SK-N-SH treated with all-trans-retinoic acid at 6 μM for 48 hours (cell line): Measurements from ENCODE around the gene MEIS1.

Source experiments
- ARNTL ChIP-seq: fragments of 450-650 bp; formaldehyde crosslinking; IDR thresholded peaks from 2 replicates; pipeline ENCODE4 v1.5.0; 2020; ENCODE audit warnings: low read depth, mild to moderate bottlenecking, moderate library complexity, borderline replicate concordance
- ESRRG ChIP-seq: fragments of 250-450 bp; sonication (Bioruptor Pico); IDR thresholded peaks from 2 replicates; pipeline ENCODE4 v1.6.1; 2021; ENCODE audit warnings: mild to moderate bottlenecking
- GLIS3 ChIP-seq: fragments of 250-450 bp; sonication (Bioruptor Pico); IDR thresholded peaks from 2 replicates; pipeline ENCODE4 v1.5.0; 2020; ENCODE audit warnings: mild to moderate bottlenecking, moderate library complexity
- ISL1 ChIP-seq: fragments of 250-450 bp; sonication (Bioruptor Pico); IDR thresholded peaks from 2 replicates; pipeline ENCODE4 v2.1.2; 2022; ENCODE audit warnings: mild to moderate bottlenecking, moderate library complexity
- RARB ChIP-seq: fragments of 250-450 bp; sonication (Bioruptor Pico); IDR thresholded peaks from 2 replicates; pipeline ENCODE4 v1.8.0; 2021; ENCODE audit warnings: mild to moderate bottlenecking, moderate library complexity
- TOX ChIP-seq: fragments of 250-450 bp; sonication (Bioruptor Pico); IDR thresholded peaks from 2 replicates; pipeline ENCODE4 v1.8.0; 2021; ENCODE audit warnings: mild to moderate bottlenecking, moderate library complexity, borderline replicate concordance
- ZFP30 ChIP-seq: fragments of 450-650 bp; formaldehyde crosslinking; IDR thresholded peaks from 2 replicates; pipeline ENCODE4 v1.5.0; 2022; ENCODE audit warnings: mild to moderate bottlenecking, moderate library complexity
- TF ChIP-seq, protein P1 (sequence below): fragments of 250-450 bp; sonication (Bioruptor Pico); IDR thresholded peaks from 2 replicates; pipeline ENCODE4 v1.5.1; 2021; ENCODE audit warnings: mild to moderate bottlenecking, moderate library complexity
- TF ChIP-seq, protein P2 (sequence below): fragments of 250-450 bp; sonication (Bioruptor Pico); IDR thresholded peaks from 2 replicates; pipeline ENCODE4 v1.8.0; 2021; ENCODE audit warnings: low read depth, mild to moderate bottlenecking, moderate library complexity, borderline replicate concordance
- TF ChIP-seq, protein P3 (sequence below): fragments of 250-450 bp; sonication (Bioruptor Pico); IDR thresholded peaks from 2 replicates; pipeline ENCODE4 v1.8.0; 2020; ENCODE audit warnings: mild to moderate bottlenecking, moderate library complexity, borderline replicate concordance
- TF ChIP-seq, protein P4 (sequence below): fragments of 250-450 bp; sonication (Bioruptor Pico); IDR thresholded peaks from 2 replicates; pipeline ENCODE4 v1.5.0; 2020; ENCODE audit warnings: mild to moderate bottlenecking, moderate library complexity

DNA sequence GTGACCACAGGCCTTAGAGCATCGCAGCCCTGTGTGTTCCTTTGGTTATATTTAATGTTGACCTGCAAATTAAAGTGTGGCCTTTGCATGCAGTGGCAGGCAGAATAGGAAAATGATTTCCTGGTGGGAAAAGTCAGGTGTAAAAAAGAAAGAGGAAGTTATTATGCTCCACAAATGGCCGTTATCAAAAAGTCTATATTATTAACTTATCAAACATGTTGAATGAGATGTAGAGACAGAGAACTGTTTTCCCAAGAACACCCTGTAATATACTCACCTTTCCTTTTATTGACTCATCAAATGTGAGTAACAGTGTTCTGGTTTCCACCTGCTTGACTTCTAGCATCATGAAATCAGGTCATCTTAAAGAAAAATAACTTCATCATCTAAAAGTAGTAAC is 35.3 kb downstream of the MEIS1 start:
- TF ChIP-seq, protein P1, sequence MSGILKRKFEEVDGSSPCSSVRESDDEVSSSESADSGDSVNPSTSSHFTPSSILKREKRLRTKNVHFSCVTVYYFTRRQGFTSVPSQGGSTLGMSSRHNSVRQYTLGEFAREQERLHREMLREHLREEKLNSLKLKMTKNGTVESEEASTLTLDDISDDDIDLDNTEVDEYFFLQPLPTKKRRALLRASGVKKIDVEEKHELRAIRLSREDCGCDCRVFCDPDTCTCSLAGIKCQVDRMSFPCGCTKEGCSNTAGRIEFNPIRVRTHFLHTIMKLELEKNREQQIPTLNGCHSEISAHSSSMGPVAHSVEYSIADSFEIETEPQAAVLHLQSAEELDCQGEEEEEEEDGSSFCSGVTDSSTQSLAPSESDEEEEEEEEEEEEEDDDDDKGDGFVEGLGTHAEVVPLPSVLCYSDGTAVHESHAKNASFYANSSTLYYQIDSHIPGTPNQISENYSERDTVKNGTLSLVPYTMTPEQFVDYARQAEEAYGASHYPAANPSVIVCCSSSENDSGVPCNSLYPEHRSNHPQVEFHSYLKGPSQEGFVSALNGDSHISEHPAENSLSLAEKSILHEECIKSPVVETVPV (CRISPR knock-in tag) = no peak
- TF ChIP-seq GLIS3 (CRISPR knock-in tag) (no peak), ZFP30 (CRISPR knock-in tag) (no peak), ARNTL (CRISPR knock-in tag) (no peak), RARB (no peak), ISL1 (CRISPR knock-in tag) (no peak), TOX (CRISPR knock-in tag) (no peak), ESRRG (CRISPR knock-in tag) (no peak)
- TF ChIP-seq, protein P2, sequence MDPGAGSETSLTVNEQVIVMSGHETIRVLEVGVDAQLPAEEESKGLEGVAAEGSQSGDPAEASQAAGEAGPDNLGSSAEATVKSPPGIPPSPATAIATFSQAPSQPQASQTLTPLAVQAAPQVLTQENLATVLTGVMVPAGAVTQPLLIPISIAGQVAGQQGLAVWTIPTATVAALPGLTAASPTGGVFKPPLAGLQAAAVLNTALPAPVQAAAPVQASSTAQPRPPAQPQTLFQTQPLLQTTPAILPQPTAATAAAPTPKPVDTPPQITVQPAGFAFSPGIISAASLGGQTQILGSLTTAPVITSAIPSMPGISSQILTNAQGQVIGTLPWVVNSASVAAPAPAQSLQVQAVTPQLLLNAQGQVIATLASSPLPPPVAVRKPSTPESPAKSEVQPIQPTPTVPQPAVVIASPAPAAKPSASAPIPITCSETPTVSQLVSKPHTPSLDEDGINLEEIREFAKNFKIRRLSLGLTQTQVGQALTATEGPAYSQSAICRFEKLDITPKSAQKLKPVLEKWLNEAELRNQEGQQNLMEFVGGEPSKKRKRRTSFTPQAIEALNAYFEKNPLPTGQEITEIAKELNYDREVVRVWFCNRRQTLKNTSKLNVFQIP (CRISPR knock-in tag) = no peak
- TF ChIP-seq, protein P3, sequence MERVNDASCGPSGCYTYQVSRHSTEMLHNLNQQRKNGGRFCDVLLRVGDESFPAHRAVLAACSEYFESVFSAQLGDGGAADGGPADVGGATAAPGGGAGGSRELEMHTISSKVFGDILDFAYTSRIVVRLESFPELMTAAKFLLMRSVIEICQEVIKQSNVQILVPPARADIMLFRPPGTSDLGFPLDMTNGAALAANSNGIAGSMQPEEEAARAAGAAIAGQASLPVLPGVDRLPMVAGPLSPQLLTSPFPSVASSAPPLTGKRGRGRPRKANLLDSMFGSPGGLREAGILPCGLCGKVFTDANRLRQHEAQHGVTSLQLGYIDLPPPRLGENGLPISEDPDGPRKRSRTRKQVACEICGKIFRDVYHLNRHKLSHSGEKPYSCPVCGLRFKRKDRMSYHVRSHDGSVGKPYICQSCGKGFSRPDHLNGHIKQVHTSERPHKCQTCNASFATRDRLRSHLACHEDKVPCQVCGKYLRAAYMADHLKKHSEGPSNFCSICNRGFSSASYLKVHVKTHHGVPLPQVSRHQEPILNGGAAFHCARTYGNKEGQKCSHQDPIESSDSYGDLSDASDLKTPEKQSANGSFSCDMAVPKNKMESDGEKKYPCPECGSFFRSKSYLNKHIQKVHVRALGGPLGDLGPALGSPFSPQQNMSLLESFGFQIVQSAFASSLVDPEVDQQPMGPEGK (CRISPR knock-in tag) = no peak
- TF ChIP-seq, protein P4, sequence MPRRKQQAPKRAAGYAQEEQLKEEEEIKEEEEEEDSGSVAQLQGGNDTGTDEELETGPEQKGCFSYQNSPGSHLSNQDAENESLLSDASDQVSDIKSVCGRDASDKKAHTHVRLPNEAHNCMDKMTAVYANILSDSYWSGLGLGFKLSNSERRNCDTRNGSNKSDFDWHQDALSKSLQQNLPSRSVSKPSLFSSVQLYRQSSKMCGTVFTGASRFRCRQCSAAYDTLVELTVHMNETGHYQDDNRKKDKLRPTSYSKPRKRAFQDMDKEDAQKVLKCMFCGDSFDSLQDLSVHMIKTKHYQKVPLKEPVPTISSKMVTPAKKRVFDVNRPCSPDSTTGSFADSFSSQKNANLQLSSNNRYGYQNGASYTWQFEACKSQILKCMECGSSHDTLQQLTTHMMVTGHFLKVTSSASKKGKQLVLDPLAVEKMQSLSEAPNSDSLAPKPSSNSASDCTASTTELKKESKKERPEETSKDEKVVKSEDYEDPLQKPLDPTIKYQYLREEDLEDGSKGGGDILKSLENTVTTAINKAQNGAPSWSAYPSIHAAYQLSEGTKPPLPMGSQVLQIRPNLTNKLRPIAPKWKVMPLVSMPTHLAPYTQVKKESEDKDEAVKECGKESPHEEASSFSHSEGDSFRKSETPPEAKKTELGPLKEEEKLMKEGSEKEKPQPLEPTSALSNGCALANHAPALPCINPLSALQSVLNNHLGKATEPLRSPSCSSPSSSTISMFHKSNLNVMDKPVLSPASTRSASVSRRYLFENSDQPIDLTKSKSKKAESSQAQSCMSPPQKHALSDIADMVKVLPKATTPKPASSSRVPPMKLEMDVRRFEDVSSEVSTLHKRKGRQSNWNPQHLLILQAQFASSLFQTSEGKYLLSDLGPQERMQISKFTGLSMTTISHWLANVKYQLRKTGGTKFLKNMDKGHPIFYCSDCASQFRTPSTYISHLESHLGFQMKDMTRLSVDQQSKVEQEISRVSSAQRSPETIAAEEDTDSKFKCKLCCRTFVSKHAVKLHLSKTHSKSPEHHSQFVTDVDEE (CRISPR knock-in tag) = no peak
